GM12865 (cell line): ENCODE data around the gene ZRANB1.

Experiments
- DNase-seq: peaks from one replicate; pipeline ENCODE4 v3.0.0; 2010; ENCODE audit warnings: low read depth
- H3K4me3 ChIP-seq: 2 replicates; pipeline ENCODE4 v1.5.1; 2011; ENCODE audit warnings: mild to moderate bottlenecking, low read depth, low read length, control low read depth
- TF ChIP-seq, protein P1 (sequence below): IDR thresholded peaks from 2 replicates; pipeline ENCODE4 v1.5.1; 2011; ENCODE audit warnings: low read length, control low read depth, low read depth, inconsistent platforms; ENCODE audit not compliant: insufficient read depth; ENCODE audit errors: missing control alignments

The ZRANB1 gene

DNA sequence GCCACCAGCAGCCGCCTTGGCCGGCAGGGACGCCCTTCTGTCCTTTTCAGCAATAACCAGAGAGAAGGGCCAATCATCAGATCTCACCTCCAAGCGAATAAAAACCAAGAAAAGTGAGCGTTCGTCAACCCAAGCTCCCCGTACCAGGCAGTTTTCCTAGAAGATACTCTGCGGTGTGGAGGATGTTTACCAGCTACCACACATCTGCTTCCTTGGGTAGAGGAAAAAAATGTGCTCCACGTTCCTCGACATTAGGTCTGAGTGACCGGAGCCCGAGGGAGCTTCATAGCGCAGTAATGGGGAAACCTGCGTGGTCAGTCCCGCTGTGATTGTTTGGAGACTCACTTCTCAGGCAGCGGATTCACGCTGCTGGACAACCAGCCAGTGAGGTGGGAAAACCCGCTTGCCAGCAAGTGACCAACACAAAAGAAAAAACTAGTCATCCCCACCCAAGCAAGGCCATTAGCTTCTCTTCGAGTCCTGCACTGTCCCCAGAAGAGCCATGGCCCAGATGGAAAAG, 73.0 kb downstream of the ZRANB1 start:
- TF ChIP-seq, protein P1, sequence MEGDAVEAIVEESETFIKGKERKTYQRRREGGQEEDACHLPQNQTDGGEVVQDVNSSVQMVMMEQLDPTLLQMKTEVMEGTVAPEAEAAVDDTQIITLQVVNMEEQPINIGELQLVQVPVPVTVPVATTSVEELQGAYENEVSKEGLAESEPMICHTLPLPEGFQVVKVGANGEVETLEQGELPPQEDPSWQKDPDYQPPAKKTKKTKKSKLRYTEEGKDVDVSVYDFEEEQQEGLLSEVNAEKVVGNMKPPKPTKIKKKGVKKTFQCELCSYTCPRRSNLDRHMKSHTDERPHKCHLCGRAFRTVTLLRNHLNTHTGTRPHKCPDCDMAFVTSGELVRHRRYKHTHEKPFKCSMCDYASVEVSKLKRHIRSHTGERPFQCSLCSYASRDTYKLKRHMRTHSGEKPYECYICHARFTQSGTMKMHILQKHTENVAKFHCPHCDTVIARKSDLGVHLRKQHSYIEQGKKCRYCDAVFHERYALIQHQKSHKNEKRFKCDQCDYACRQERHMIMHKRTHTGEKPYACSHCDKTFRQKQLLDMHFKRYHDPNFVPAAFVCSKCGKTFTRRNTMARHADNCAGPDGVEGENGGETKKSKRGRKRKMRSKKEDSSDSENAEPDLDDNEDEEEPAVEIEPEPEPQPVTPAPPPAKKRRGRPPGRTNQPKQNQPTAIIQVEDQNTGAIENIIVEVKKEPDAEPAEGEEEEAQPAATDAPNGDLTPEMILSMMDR: no peak
- no peak for DNase-seq
- H3K4me3 ChIP-seq: no peak overlapping the region

DNA sequence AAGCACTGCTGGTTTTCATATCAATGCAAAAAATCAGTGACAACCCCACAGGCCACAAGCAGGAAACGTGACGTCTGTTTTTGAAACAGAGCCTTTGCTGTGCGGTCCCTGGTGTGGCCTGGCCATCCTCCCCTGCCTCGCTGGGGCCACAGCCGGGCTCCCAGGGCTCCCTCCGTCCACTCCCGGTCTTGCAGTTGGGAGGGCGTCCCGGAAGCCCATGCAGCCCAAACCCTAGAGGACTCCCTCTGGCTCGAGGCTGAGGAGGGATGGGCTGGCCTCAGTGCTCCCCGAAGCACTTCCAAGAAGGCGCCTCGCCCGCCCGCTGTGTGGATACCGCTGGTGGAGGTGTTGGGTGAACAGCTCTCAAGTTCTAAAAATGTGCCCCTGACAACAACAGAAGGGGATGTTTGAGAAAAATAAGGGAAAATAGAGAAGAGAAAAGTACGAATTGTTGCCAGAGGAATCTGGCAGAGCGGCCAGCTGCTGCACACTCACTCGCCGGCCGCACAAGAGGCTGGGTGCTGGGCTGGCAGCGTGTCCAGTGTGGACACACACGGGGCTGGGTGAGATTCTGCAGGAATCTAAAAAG, 73.5 kb downstream of the ZRANB1 start:
- H3K4me3 ChIP-seq: no peak overlapping the region
- no peak for DNase-seq
- TF ChIP-seq, protein P1: no peak

DNA sequence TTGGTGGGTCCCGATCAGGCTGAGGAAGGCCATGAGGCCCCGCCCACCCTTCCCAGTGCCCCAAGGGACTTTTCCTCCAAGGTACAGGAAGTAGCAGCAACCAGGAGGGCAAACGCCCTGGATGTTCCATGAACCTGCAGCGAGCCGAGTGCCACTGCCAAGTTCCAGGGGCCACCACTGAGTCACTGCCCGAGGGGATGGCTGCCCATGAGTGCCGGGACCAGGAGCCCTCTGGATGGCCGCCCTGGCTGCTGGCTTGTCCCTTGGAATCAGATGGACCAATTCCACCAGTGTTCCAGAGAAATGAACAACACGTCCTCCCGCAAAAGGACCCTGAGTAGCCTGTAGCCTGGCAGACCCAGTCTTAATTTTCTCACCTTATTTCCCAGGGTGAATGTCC, 74.2 kb downstream of the ZRANB1 start:
- no peak for DNase-seq
- TF ChIP-seq, protein P1: no peak
- no peak overlapping the region for H3K4me3 ChIP-seq

DNA sequence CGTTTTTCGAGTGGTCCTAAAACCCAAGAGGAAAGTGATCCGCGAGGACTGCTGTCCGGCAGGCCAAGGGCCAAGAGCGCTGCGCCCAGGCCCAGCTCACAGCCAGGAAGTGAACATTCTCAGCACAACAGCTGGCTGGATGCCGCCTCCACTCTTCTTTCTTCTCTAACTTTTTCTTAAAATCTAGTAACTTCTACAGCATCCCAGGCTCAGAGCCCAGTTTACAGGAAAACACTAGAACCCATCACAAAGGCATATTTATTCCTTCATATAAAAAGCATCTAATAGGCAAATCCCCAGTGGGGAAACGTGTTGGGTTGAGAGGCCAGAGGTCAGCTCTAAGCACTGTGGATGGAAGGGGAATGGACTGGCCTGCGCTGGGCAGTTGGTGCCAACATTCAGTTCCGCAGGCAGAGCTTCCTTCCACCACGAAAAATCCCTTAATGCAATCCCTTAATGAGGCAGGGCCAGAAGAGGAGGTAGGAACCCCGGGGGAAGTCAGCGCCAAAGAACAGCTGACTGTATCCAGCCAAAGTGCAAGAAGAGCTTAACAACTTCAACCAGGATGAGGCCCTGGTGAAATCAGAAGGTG, 74.8 kb downstream of the ZRANB1 start:
- DNase-seq: no peak
- no peak overlapping the region for H3K4me3 ChIP-seq
- TF ChIP-seq, protein P1: no peak

DNA sequence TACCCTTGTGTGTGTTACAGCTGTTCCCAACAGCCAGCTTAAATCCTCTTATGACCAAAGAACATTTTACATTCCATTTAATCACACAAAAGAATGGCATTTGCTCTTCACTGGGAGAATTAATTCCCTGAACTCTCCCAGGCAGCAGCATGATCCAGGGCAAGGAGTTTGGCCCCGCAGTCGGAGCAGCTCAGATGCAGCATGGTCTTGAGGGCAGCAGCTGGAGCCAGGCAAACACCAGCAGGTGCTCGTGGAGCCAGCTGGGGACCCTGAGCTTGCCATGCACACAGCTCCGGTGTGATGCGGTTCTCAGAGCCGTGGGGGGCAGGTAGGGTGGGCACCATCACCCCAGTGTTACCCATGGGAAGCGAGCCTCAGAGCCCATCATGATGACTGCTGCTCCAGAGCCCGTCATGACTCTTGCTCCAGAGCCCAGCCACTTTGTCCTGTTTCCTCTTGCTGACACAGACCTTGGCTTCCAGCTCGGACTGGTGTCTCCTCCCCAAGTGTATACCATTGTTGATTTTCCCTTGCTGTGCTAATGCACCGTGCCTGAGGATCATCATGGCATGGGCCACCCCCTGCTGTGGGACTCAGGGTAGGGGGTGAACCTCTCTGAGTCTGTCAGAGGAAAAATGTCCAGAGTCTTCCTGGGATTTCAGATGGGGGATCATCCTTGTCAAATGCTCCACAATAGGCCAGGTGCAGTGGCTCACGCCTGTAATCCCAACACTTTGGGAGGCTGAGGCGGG, 75.8 kb downstream of the ZRANB1 start:
- H3K4me3 ChIP-seq: no peak overlapping the region
- DNase-seq: no peak
- TF ChIP-seq, protein P1: no peak

DNA sequence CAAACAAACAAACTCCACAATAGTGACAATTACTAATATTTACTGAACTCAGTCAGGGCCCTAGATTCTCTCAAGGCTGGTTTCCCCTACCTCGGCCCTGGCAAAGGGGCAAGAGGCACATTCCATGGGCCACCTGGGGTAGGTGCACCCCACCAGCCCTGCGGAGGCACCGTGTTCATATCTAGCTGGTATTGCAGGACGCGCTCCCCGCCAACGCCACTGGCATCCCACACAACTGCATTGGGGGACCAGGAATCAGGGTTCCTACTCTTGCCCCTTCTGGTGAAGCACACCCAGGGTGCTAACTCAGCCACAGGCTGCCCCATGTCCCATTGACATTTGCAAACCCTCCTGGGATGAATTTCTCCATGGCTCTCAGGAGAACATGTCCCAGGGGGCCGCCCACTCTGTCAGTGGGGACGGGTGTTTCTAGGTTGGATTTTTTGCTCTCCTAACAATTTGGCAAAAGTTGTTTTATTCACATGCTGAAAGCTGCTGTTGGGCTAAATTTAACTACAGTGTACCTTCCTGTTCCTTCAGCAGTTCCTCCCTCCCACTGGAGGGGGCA, 76.7 kb downstream of the ZRANB1 start:
- TF ChIP-seq, protein P1: no peak
- no peak overlapping the region for H3K4me3 ChIP-seq
- DNase-seq: no peak
